T-helper 2 cell (primary cell): Measurements from ENCODE around the gene SP3.

Source experiments
- DNase-seq, 5 experiments: peaks; one replicate each; pipeline versions ENCODE4 v3.0.0 to v3.0.0-alpha.2; 2012 to 2022

SP3 gene

GRCh38 chr2:173966274-173967098 is 1.3 kb upstream of the SP3 start:
- no peak for DNase-seq

GRCh38 chr2:173964565-173965371 is 405 bp downstream of the SP3 start:
- peak; percentile 70 to 96 (median 78) for DNase-seq

- peak; percentile 78 to 97 (median 89) for DNase-seq
Observed at GRCh38 chr2:173963817-173964564, 1.2 kb downstream of the SP3 start.

GRCh38 chr2:173963323-173963816 is 1.8 kb downstream of the SP3 start:
- peak in 3 of 5 experiments; percentile 53 to 88 (median 73) for DNase-seq

GRCh38 chr2:173962583-173963110 is 2.5 kb downstream of the SP3 start:
- DNase-seq: peak in 1 of 5 experiments; percentile 58

GRCh38 chr2:173962031-173962430 is 3.1 kb downstream of the SP3 start:
- peak in 1 of 5 experiments; percentile 51 for DNase-seq

GRCh38 chr2:173961346-173961705 is 3.8 kb downstream of the SP3 start:
- no peak for DNase-seq

GRCh38 chr2:173959909-173960308 is 5.3 kb downstream of the SP3 start:
- DNase-seq: no peak

GRCh38 chr2:173959358-173959884 is 5.8 kb downstream of the SP3 start:
- no peak for DNase-seq

GRCh38 chr2:173958198-173958846 is 6.9 kb downstream of the SP3 start:
- DNase-seq: no peak

- no peak for DNase-seq
Observed at GRCh38 chr2:173957517-173957916, 7.7 kb downstream of the SP3 start.

GRCh38 chr2:173956454-173956853 is 8.7 kb downstream of the SP3 start:
- DNase-seq: no peak

- no peak for DNase-seq
Observed at GRCh38 chr2:173955867-173956266, 9.3 kb downstream of the SP3 start.

- no peak for DNase-seq
Observed at GRCh38 chr2:173955004-173955403, 10.2 kb downstream of the SP3 start.

- no peak for DNase-seq
Observed at GRCh38 chr2:173953047-173953424, 12.1 kb downstream of the SP3 start.

- DNase-seq: no peak
Observed at GRCh38 chr2:173952267-173953046, 12.7 kb downstream of the SP3 start.

- DNase-seq: no peak
Observed at GRCh38 chr2:173948842-173949241, 16.3 kb downstream of the SP3 start.

- DNase-seq: no peak
Observed at GRCh38 chr2:173948198-173948597, 17.0 kb downstream of the SP3 start.

GRCh38 chr2:173947131-173947530 is 18.0 kb downstream of the SP3 start:
- DNase-seq: no peak

GRCh38 chr2:173943738-173944137 is 21.4 kb downstream of the SP3 start:
- no peak for DNase-seq
